GM19043 (cell line): ENCODE data around the gene FAM107B.
"Not testable (repeated sequence)": the region's sequence is repeated elsewhere in the genome, so short reads cannot be mapped to it uniquely, and the experiment has no call there.

Experiments used
- ATAC-seq: cut with Tn5 transposase; IDR thresholded peaks from one replicate; pipeline ENCODE4 v1.9.1; 2021; ENCODE audit warnings: low read depth; ENCODE audit not compliant: unreplicated experiment

The FAM107B gene

GRCh38 chr10:14605231-14605925 lies 169.3 kb downstream of the FAM107B start:
- ATAC-seq: peak; percentile 43

- ATAC-seq: no peak
These were observed 170.2 kb downstream of the FAM107B start for GRCh38 chr10:14604181-14605142.

GRCh38 chr10:14603534-14604102 lies 171.1 kb downstream of the FAM107B start:
- no peak for ATAC-seq

GRCh38 chr10:14602807-14603533 lies 171.7 kb downstream of the FAM107B start:
- no peak for ATAC-seq

- ATAC-seq: peak; percentile 42
These were observed 172.6 kb downstream of the FAM107B start for GRCh38 chr10:14601872-14602725.

GRCh38 chr10:14601326-14601725 lies 173.4 kb downstream of the FAM107B start:
- no peak for ATAC-seq

- no peak for ATAC-seq
These were observed 174.6 kb downstream of the FAM107B start for GRCh38 chr10:14600065-14600464.

- no peak for ATAC-seq
These were observed 175.6 kb downstream of the FAM107B start for GRCh38 chr10:14598809-14599764.

GRCh38 chr10:14595526-14596182 lies 179.0 kb downstream of the FAM107B start:
- ATAC-seq: no peak

GRCh38 chr10:14594878-14595525 lies 179.7 kb downstream of the FAM107B start:
- no peak for ATAC-seq

- no peak for ATAC-seq
These were observed 180.9 kb downstream of the FAM107B start for GRCh38 chr10:14593806-14594205.

- no peak for ATAC-seq
These were observed 182.1 kb downstream of the FAM107B start for GRCh38 chr10:14592566-14592965.

GRCh38 chr10:14592026-14592425 lies 182.7 kb downstream of the FAM107B start:
- ATAC-seq: no peak

GRCh38 chr10:14588938-14589294 lies 185.8 kb downstream of the FAM107B start:
- ATAC-seq: not testable (repeated sequence)

GRCh38 chr10:14588084-14588937 lies 186.4 kb downstream of the FAM107B start:
- peak; percentile 62 for ATAC-seq

- ATAC-seq: no peak
These were observed 187.1 kb downstream of the FAM107B start for GRCh38 chr10:14587540-14588083.
